Thymus (tissue), 11 donors: ENCODE measurements around the gene UBE3B. TPM values are rescaled to one million over a fixed set of nuclear protein-coding genes. Genes with fewer than 3 reads are reported as not detected.

Experiments used
- DNase-seq, 9 donors: peaks; one replicate each; pipeline ENCODE4 v3.0.0-alpha.2; 2013; ENCODE audit warnings: low spot score in 9 of 9, low read depth in 6 of 9, missing footprints in 1 of 9
- H3K27ac ChIP-seq, 2 donors: one replicate each; pipeline ENCODE4 v1.5.1; 2013; ENCODE audit warnings: control low read depth in 1 of 2, low read depth in 1 of 2, low read length in 1 of 2, mild to moderate bottlenecking in 1 of 2, moderate library complexity in 1 of 2
- H3K27me3 ChIP-seq, 2 donors: one replicate each; pipeline ENCODE4 v1.5.1; 2013; ENCODE audit warnings: low read length in 1 of 2; ENCODE audit not compliant: control insufficient read depth in 2 of 2, insufficient read depth in 1 of 2
- H3K36me3 ChIP-seq, 2 donors: one replicate each; pipeline ENCODE4 v1.5.1; 2013; ENCODE audit warnings: low read length in 1 of 2, mild to moderate bottlenecking in 1 of 2, moderate library complexity in 1 of 2; ENCODE audit not compliant: control insufficient read depth in 2 of 2, insufficient read depth in 2 of 2
- H3K4me1 ChIP-seq, 2 donors: one replicate each; pipeline ENCODE4 v1.5.1; 2013; ENCODE audit warnings: low read length in 2 of 2; ENCODE audit not compliant: control insufficient read depth in 2 of 2, insufficient read depth in 2 of 2
- H3K4me3 ChIP-seq, 2 donors: one replicate each; pipeline ENCODE4 v1.5.1; 2013; ENCODE audit warnings: low read length in 2 of 2, control low read depth in 1 of 2, mild to moderate bottlenecking in 1 of 2
- H3K9me3 ChIP-seq, 2 donors: one replicate each; pipeline ENCODE4 v1.5.1; 2013; ENCODE audit warnings: low read length in 1 of 2, mild to moderate bottlenecking in 1 of 2; ENCODE audit not compliant: control insufficient read depth in 2 of 2, insufficient read depth in 1 of 2
- WGBS: extraction: QIAGEN DNeasy Blood & Tissue Kit; methylation state at CpG from one replicate; pipeline ENCODE4 v1.1.7; 2013; 5-methylcytosine and 5-hydroxymethylcytosine counted together
- polyA plus RNA-seq: library from polyadenylated mRNA; stranded (reverse); fragments of 200-250 nt; gene quantifications from one replicate; pipeline ENCODE4 v1.2.3, GENCODE V29; 2013
- total RNA-seq: library from RNA; stranded (reverse); fragments of 120-200 nt; gene quantifications from one replicate; pipeline ENCODE4 v1.2.4, GENCODE V29; 2013
- donor health status: healthy.

Gene UBE3B
- total and polyA plus RNA-seq, 2 donors: 11.7 to 13.5 TPM

DNA sequence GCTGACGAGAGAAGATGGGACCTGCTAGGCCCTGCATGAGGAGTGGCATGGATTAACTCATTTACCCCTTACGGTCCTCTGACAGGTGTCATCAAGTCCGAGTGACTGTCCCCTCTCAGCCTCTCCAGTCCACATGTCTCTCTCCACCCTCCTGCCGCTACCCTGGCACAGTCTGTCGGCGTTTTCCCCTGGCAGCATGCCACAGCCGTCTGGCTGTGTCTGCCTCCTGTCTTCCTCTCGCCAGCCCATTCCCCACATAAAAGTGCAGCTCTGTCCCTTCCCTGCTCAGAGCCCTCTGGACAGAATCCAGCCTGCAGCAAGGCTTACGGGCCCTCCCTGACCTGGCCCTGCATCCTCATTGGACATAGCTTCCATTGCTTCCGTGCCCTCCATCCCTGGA lies 45.6 kb downstream of the UBE3B start:
- DNase-seq: no peak

DNA sequence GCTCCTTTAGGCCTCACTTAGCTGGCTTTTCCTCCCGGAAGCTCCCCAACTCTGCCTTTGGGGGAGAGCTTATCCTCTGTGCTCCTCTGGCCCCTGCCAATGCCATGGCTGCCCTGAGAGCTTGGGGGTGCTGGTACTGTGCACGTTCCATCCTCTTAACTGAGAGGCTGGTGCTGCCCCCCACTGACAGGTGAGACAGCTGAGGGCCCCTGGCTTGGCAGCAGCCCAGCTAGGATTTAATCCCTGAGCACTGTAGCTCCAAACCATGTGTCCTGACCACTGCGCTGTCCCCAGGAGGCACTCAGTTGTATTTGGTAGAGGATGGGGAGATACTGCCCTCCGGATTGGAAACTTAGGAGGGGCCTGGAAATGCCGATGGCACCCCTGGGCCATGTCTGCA lies 46.1 kb downstream of the UBE3B start:
- no peaks in the 10 kb centered on the region for H3K27me3 ChIP-seq
- WGBS: 97% methylated on average over 5 of the region's 5 CpGs

More for the DNA sequence above, 45.6 kb downstream of the UBE3B start:
- Histone ChIP-seq H3K9me3 (no peaks in the 10 kb centered on the region), H3K27me3 (no peaks in the 10 kb centered on the region), H3K4me1 (no peaks in the 10 kb centered on the region), H3K27ac (no peak overlapping the region), H3K36me3 (peaks cover 68 to 79% of the 10 kb centered on the region in 2 donors), H3K4me3 (no peak overlapping the region)
- 96% methylated on average over 10 of the region's 10 CpGs for WGBS

DNA sequence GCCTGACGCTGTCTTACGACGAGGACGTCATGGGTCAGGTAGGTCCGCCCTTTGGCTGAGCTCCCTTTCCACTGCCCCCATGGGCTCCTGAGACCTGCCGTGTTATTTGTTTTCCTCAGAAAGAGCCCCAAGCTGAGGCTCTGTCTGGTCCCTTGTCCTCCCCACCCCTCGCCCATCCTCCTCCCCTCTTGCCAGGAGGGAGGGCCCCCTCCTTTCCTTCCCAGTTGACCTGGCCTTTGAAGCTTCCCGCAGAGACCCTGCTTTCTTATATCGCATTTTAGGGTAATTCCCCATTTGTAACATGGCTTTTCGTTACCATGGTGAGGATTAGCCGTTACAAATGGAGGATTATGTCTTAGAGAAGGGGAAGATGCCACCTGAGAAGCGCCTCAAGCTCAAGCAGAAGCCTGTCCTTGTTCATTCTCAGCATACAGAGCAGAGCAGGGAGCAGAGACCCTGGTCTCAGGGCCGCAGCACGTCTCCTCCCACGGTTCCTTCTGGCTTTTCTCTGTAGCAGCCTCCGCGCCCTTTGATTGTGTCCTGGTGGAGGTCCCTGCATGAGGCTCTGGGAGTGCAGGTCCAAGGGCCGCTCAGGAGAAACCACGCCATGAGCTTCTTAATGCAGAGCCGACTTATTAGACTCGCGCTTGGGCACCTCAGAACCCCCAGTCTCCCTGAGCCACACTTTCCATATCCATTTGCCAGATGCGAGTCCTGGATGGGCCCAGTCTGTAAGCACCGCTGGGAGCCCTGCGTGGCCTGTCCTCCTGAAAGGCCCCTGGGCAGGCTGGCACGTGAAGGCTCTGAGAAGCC lies 47.2 kb downstream of the UBE3B start:
- 94% methylated on average over 26 of the region's 26 CpGs for WGBS
- H3K27ac ChIP-seq: no peak overlapping the region
- H3K4me1 ChIP-seq: no peaks in the 10 kb centered on the region
- H3K9me3 ChIP-seq: no peaks in the 10 kb centered on the region
- H3K4me3 ChIP-seq: no peak overlapping the region
- H3K36me3 ChIP-seq: peaks cover 55 to 71% of the 10 kb centered on the region in 2 donors
- no peak for DNase-seq
- no peaks in the 10 kb centered on the region for H3K27me3 ChIP-seq

More for the DNA sequence above, 46.1 kb downstream of the UBE3B start:
- Histone ChIP-seq H3K36me3 (peaks cover 63 to 75% of the 10 kb centered on the region in 2 donors), H3K4me3 (no peak overlapping the region), H3K9me3 (no peaks in the 10 kb centered on the region), H3K27ac (no peak overlapping the region), H3K4me1 (no peaks in the 10 kb centered on the region)
- DNase-seq: no peak

DNA sequence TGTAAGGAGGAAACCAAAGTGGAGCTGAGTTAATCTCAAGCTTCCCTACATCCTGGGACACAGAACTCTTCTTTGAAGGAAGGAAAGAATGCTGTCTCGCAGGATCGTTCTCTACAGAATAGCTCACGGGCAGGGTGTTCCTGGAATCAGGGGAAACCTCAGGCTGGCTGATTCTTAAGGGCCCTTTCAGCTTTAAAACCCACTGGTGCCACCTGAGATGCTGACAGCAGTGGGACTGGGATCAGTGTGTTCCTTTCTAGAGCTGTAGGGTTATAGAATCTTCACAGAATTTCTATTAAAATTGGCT lies 47.8 kb downstream of the UBE3B start:
- WGBS: 98% methylated on average over 3 of the region's 3 CpGs
- DNase-seq: no peak
- Histone ChIP-seq H3K27me3 (no peaks in the 10 kb centered on the region), H3K36me3 (peaks cover 54 to 69% of the 10 kb centered on the region in 2 donors), H3K9me3 (no peaks in the 10 kb centered on the region), H3K4me1 (no peaks in the 10 kb centered on the region), H3K4me3 (no peak overlapping the region), H3K27ac (no peak overlapping the region)

DNA sequence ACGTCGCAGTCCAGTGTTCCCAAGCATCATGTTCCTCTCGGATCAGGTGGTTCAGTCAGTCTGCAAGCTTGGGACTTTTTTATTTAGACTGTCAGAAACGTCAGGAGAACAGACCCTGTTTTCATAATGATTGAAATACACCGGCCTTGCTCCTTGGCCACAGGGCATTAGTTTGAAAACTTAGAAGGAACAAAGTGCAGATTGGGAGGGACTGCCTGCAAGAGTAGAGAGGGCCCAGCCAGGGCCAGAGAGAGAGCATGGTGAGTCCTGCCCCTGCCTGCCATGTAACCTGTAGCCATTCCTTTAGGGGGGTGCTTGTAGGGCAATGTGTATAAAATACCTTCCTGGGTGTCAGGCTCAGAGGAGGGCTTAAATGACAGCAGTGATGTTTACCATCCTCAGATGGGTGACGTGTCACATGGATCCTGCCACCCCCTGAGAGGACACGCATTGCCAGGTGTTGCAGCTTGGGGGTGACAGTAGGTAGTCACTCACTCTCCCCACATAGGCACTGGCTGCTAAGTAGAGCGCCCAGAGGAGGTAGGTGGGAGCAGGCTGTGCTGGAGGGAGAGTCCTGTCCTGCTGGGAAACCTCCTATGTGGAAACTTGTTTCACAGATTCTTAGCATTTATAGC lies 50.2 kb downstream of the UBE3B start:
- DNase-seq: no peak
- 88% methylated on average over 8 of the region's 8 CpGs for WGBS
- Histone ChIP-seq H3K9me3 (no peaks in the 10 kb centered on the region), H3K36me3 (peaks cover 41 to 55% of the 10 kb centered on the region in 2 donors), H3K27me3 (no peaks in the 10 kb centered on the region), H3K27ac (no peak overlapping the region), H3K4me1 (no peaks in the 10 kb centered on the region), H3K4me3 (no peak overlapping the region)

DNA sequence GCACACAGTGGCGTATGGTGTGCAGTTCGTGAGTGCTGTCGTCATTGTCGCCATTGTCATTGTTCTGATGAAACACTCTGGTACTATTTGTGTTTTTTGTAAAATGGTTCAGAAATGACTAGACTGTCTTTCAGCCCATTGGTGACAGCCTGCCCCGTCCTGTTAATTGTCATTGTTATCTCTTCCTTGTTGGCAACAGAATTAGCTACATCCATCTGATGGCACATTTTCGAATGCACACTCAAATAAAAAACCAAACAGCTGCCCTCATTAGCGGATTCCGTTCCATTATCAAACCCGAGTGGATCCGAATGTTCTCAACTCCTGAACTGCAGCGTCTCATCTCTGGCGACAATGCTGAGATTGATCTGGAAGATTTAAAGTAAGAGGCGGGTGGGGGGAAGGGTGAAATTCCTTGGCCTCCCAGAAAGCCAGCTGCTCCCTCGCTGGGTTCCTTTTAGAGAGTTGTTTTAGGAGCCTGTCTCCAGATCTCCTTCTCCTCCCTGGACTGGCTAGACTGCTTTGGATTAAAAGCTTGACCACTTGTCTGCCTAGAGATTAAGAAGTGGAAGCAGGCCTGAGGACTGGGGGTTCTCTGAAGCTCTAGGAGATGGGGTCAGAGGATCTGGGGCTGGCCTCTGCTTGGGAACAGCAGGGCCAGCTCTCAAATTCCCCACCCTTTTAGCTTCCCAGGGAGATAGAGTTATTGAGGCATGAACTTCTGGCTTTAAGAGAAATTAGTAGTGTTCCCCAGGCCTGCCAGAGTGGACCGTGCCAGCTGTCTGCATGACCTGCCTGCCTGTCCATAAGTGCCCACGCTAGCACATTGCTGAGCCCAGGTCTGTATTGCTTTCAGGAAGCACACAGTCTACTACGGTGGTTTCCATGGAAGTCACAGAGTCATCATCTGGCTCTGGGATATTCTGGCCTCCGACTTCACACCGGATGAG lies 52.5 kb downstream of the UBE3B start:
- no peaks in the 10 kb centered on the region for H3K4me1 ChIP-seq
- WGBS: 96% methylated on average over 19 of the region's 19 CpGs
- H3K9me3 ChIP-seq: no peaks in the 10 kb centered on the region
- no peak overlapping the region for H3K27ac ChIP-seq
- no peak overlapping the region for H3K4me3 ChIP-seq
- H3K27me3 ChIP-seq: no peaks in the 10 kb centered on the region
- peaks cover 28 to 54% of the 10 kb centered on the region in 2 donors for H3K36me3 ChIP-seq
- no peak for DNase-seq

DNA sequence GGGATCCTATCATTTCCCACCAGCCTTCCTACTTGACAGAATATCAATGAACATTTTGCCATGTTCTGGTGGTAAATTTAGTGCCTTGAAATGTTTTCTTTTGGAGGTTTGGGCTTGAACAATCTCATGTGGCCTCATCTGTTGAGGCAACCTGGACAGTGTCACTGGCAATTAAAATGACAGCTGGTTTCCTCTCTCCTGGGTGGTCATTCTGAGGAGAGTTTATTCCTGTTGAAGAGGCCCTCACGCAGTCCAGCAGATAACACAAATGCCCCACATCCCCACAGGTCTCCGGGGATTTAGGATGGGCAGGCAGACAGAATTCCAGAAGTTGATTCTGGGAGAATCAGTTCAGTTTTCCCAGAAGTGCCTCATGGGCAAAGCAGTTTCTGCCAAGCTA lies 54.0 kb downstream of the UBE3B start:
- Histone ChIP-seq H3K27ac (no peak overlapping the region), H3K27me3 (no peaks in the 10 kb centered on the region), H3K9me3 (no peaks in the 10 kb centered on the region), H3K4me3 (no peak overlapping the region), H3K36me3 (peaks cover 19 to 59% of the 10 kb centered on the region in 2 donors), H3K4me1 (no peaks in the 10 kb centered on the region)
- DNase-seq: no peak
- 98% methylated on average over 2 of the region's 2 CpGs for WGBS

DNA sequence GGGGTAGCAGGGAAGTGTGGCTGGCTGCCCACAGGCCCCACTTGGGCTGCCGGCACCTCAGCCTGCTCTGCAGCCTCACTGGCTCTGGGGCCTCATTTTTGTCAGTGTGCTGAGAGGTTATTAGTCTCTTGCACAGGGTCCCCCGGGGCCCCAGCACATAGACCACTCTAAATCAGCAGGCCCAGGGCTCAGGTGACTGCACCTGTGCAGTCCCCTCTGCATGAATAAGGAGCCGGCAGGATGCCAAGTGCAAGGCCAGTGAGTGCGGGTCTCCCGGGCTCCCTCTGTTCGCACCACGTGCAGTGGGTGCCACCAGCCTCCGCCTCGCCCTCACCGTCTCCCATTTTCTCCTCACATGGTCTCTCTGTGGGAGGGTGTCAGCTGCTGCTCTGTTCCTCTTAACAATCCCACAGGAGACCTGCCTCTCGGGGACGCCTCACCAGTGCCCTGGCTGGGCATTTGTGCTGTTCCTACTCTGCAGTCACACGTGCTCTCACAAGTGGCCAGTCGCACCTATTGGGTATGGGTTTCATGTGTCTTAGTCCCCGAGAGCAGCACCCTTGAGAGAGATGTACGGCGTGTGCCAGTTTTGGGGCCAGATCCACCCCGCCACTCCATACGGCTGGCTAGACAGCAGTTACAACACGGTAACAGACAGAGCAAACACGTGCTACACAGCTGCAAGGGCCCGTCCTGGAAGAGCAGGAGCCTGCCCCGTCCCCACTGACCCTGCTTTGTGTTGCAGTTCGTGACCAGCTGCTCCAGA lies 55.5 kb downstream of the UBE3B start:
- H3K27me3 ChIP-seq: no peaks in the 10 kb centered on the region
- peaks cover 12 to 48% of the 10 kb centered on the region in 2 donors for H3K36me3 ChIP-seq
- no peak overlapping the region for H3K27ac ChIP-seq
- H3K9me3 ChIP-seq: no peaks in the 10 kb centered on the region
- 94% methylated on average over 24 of the region's 24 CpGs for WGBS
- H3K4me1 ChIP-seq: no peaks in the 10 kb centered on the region
- DNase-seq: no peak
- no peak overlapping the region for H3K4me3 ChIP-seq
